ENCODE results near the gene BPIFB1.

- TF ChIP-seq CTCF (IDR thresholded peaks at IDR 0.05) (no peak), POLR2A (IDR thresholded peaks at IDR 0.05) (no peak)
Measured at GRCh38 chr20:33343521-33343920, 60.5 kb downstream of the BPIFB1 start.

Data from thyroid gland (tissue), 4 donors.